ENCODE data around the gene BRSK2.

DNA sequence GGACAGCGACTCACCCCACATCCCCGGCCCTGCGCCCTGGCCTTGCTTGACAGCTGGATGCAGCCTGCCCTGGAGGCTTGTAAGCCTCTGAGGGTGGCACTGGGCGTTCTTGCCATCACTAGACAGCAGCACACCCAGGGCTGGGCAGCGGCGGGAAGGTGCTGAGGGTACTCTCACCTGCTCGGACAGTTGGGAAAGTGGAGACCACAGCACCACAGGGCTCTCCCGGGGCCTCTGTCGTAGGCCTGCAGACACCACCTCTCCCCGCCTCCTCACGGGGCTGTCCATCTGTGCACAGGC is 18.8 kb upstream of the BRSK2 start:
- TF ChIP-seq CTCF (conservative IDR thresholded peaks at IDR 0.05; ENCODE audit: low read depth, low read length) (no peak), EZH2 (IDR thresholded peaks at IDR 0.05; ENCODE audit: low read length, unreplicated experiment) (no peak)
